Uterus (tissue), 2 donors: ENCODE measurements around the gene OXT.

Source experiments
- POLR2A ChIP-seq, 2 donors: fragments of 450-650 bp; IDR thresholded peaks; one replicate each; pipeline ENCODE4 v1.6.1; 2016; ENCODE audit warnings: antibody characterized with exemption in 2 of 2, mild to moderate bottlenecking in 1 of 2, moderate library complexity in 1 of 2
- TF ChIP-seq, protein P1 (sequence below), 4 experiments: fragments of 200-600 bp in 2 of 4; fragments of 450-650 bp in 2 of 4; sonication (generic) in 2 of 4; IDR thresholded peaks; one replicate each; pipeline ENCODE4 v1.5.1; 2016 to 2019; ENCODE audit warnings: antibody characterized with exemption in 4 of 4, mild to moderate bottlenecking in 2 of 4, moderate library complexity in 1 of 4

DNA sequence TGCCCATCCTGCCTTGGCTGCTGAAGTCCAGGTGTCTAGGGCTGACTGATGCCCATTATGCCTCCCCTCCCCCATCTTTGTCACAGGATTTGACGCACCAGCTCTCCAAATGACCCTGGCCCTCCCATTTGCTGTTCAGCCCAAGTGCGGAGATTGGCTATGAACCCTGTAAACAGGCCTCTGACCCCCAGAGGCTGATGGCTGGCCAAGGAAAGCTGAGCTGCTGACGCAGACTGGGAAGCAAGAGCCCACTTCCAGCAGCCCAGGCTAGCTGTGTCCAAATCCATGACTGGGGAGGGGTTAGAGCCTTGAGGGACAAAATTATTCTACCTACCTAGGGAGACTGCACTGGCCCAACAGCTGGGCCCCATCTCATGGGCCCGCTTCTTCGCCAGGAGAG, 28.8 kb upstream of the OXT start:
- TF ChIP-seq, protein P1, sequence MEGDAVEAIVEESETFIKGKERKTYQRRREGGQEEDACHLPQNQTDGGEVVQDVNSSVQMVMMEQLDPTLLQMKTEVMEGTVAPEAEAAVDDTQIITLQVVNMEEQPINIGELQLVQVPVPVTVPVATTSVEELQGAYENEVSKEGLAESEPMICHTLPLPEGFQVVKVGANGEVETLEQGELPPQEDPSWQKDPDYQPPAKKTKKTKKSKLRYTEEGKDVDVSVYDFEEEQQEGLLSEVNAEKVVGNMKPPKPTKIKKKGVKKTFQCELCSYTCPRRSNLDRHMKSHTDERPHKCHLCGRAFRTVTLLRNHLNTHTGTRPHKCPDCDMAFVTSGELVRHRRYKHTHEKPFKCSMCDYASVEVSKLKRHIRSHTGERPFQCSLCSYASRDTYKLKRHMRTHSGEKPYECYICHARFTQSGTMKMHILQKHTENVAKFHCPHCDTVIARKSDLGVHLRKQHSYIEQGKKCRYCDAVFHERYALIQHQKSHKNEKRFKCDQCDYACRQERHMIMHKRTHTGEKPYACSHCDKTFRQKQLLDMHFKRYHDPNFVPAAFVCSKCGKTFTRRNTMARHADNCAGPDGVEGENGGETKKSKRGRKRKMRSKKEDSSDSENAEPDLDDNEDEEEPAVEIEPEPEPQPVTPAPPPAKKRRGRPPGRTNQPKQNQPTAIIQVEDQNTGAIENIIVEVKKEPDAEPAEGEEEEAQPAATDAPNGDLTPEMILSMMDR (IDR thresholded peaks at IDR 0.05) = no peak
- no peak for TF ChIP-seq POLR2A (IDR thresholded peaks at IDR 0.05)
